Measurements from ENCODE around the gene COX19. TPM values are rescaled to one million over a fixed set of nuclear protein-coding genes. Genes with fewer than 3 reads are reported as not detected.

The COX19 gene
- total and polyA plus RNA-seq, 2 of the 13 experiments (the other 11 are each of a cell fraction or from before 2014, with no cell fraction given), result 11.5 to 21.7 TPM

DNA sequence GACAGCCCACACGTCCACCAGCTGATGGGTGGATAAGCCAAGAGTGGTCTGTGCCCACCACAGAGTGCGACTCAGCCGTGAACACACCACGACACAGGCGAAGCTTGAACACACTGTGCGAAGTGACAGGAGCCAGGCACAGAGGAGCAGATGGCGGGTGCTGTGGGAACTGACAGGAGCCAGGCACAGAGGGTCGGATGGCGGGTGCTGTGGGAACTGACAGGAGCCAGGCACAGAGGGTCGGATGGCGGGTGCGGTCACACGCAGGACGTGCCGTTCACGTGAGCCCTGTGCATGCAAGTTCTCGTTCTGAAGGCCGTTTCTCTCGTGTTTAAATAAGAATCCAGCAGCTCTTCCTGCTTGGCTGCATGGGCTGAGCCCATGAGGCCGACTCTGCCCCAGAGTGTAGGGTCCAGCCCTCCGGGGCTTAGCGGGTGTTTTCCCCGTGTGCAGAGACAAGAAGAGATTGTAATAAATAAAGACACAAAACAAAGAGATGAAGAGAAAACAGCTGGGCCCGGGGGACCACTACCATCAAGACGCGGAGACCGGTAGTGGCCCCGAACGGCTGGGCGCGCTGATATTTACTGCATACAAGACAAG lies 15.0 kb downstream of the COX19 start (continued):
- TF ChIP-seq, protein P1, sequence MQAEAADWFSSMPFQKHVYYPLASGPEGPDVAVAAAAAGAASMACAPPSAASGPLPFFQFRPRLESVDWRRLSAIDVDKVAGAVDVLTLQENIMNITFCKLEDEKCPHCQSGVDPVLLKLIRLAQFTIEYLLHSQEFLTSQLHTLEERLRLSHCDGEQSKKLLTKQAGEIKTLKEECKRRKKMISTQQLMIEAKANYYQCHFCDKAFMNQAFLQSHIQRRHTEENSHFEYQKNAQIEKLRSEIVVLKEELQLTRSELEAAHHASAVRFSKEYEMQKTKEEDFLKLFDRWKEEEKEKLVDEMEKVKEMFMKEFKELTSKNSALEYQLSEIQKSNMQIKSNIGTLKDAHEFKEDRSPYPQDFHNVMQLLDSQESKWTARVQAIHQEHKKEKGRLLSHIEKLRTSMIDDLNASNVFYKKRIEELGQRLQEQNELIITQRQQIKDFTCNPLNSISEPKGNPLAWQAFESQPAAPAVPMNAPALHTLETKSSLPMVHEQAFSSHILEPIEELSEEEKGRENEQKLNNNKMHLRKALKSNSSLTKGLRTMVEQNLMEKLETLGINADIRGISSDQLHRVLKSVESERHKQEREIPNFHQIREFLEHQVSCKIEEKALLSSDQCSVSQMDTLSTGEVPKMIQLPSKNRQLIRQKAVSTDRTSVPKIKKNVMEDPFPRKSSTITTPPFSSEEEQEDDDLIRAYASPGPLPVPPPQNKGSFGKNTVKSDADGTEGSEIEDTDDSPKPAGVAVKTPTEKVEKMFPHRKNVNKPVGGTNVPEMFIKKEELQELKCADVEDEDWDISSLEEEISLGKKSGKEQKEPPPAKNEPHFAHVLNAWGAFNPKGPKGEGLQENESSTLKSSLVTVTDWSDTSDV (CRISPR knock-in tag; IDR thresholded peaks at IDR 0.05), result no peak
- TF ChIP-seq CC2D1A (CRISPR knock-in tag; IDR thresholded peaks at IDR 0.05) (no peak), ZNF10 (CRISPR knock-in tag; IDR thresholded peaks at IDR 0.05; ENCODE audit: borderline replicate concordance, low read depth) (no peak), SP1 (IDR thresholded peaks at IDR 0.05) (no peak), SP1 (CRISPR knock-in tag; IDR thresholded peaks at IDR 0.05) (no peak), FLYWCH1 (CRISPR knock-in tag; IDR thresholded peaks at IDR 0.05) (no peak), ZNF83 (CRISPR knock-in tag; IDR thresholded peaks at IDR 0.05; ENCODE audit: borderline replicate concordance) (no peak), ZNF446 (CRISPR knock-in tag; IDR thresholded peaks at IDR 0.05) (no peak), ZNF263 (CRISPR knock-in tag; IDR thresholded peaks at IDR 0.05) (no peak), TOE1 (CRISPR knock-in tag; IDR thresholded peaks at IDR 0.05) (no peak), KLF11 (CRISPR knock-in tag; IDR thresholded peaks at IDR 0.05) (no peak), MYC (CRISPR knock-in tag; IDR thresholded peaks at IDR 0.05; ENCODE audit: borderline replicate concordance) (peak; percentile 59; the same call in 1 of the 2 replicates), CAMTA2 (CRISPR knock-in tag; IDR thresholded peaks at IDR 0.05; ENCODE audit: borderline replicate concordance) (no peak), JUN (CRISPR knock-in tag; IDR thresholded peaks at IDR 0.05) (no peak)
- TF ChIP-seq, protein P2, sequence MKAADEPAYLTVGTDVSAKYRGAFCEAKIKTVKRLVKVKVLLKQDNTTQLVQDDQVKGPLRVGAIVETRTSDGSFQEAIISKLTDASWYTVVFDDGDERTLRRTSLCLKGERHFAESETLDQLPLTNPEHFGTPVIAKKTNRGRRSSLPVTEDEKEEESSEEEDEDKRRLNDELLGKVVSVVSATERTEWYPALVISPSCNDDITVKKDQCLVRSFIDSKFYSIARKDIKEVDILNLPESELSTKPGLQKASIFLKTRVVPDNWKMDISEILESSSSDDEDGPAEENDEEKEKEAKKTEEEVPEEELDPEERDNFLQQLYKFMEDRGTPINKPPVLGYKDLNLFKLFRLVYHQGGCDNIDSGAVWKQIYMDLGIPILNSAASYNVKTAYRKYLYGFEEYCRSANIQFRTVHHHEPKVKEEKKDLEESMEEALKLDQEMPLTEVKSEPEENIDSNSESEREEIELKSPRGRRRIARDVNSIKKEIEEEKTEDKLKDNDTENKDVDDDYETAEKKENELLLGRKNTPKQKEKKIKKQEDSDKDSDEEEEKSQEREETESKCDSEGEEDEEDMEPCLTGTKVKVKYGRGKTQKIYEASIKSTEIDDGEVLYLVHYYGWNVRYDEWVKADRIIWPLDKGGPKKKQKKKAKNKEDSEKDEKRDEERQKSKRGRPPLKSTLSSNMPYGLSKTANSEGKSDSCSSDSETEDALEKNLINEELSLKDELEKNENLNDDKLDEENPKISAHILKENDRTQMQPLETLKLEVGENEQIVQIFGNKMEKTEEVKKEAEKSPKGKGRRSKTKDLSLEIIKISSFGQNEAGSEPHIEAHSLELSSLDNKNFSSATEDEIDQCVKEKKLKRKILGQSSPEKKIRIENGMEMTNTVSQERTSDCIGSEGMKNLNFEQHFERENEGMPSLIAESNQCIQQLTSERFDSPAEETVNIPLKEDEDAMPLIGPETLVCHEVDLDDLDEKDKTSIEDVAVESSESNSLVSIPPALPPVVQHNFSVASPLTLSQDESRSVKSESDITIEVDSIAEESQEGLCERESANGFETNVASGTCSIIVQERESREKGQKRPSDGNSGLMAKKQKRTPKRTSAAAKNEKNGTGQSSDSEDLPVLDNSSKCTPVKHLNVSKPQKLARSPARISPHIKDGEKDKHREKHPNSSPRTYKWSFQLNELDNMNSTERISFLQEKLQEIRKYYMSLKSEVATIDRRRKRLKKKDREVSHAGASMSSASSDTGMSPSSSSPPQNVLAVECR (CRISPR knock-in tag; IDR thresholded peaks at IDR 0.05; ENCODE audit: borderline replicate concordance), result peak; percentile 78; the same call in 1 of the 2 replicates
- TF ChIP-seq, protein P3, sequence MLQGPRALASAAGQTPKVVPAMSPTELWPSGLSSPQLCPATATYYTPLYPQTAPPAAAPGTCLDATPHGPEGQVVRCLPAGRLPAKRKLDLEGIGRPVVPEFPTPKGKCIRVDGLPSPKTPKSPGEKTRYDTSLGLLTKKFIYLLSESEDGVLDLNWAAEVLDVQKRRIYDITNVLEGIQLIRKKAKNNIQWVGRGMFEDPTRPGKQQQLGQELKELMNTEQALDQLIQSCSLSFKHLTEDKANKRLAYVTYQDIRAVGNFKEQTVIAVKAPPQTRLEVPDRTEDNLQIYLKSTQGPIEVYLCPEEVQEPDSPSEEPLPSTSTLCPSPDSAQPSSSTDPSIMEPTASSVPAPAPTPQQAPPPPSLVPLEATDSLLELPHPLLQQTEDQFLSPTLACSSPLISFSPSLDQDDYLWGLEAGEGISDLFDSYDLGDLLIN (CRISPR knock-in tag; IDR thresholded peaks at IDR 0.05; ENCODE audit: borderline replicate concordance), result no peak
- TF ChIP-seq, protein P4, sequence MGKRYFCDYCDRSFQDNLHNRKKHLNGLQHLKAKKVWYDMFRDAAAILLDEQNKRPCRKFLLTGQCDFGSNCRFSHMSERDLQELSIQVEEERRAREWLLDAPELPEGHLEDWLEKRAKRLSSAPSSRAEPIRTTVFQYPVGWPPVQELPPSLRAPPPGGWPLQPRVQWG (CRISPR knock-in tag; IDR thresholded peaks at IDR 0.05; ENCODE audit: borderline replicate concordance, low read depth), result no peak
- TF ChIP-seq, protein P5, sequence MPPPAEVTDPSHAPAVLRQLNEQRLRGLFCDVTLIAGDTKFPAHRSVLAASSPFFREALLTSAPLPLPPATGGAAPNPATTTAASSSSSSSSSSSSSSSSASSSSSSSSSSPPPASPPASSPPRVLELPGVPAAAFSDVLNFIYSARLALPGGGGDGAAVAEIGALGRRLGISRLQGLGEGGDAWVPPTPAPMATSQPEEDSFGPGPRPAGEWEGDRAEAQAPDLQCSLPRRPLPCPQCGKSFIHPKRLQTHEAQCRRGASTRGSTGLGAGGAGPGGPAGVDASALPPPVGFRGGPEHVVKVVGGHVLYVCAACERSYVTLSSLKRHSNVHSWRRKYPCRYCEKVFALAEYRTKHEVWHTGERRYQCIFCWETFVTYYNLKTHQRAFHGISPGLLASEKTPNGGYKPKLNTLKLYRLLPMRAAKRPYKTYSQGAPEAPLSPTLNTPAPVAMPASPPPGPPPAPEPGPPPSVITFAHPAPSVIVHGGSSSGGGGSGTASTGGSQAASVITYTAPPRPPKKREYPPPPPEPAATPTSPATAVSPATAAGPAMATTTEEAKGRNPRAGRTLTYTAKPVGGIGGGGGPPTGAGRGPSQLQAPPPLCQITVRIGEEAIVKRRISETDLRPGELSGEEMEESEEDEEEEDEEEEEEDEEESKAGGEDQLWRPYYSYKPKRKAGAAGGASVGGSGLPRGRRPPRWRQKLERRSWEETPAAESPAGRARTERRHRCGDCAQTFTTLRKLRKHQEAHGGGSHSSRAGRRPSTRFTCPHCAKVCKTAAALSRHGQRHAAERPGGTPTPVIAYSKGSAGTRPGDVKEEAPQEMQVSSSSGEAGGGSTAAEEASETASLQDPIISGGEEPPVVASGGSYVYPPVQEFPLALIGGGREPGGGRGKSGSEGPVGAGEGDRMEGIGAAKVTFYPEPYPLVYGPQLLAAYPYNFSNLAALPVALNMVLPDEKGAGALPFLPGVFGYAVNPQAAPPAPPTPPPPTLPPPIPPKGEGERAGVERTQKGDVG (CRISPR knock-in tag; IDR thresholded peaks at IDR 0.05; ENCODE audit: borderline replicate concordance), result peak; percentile 100
